Measurements from ENCODE around the gene RRM1.

Gene RRM1

DNA sequence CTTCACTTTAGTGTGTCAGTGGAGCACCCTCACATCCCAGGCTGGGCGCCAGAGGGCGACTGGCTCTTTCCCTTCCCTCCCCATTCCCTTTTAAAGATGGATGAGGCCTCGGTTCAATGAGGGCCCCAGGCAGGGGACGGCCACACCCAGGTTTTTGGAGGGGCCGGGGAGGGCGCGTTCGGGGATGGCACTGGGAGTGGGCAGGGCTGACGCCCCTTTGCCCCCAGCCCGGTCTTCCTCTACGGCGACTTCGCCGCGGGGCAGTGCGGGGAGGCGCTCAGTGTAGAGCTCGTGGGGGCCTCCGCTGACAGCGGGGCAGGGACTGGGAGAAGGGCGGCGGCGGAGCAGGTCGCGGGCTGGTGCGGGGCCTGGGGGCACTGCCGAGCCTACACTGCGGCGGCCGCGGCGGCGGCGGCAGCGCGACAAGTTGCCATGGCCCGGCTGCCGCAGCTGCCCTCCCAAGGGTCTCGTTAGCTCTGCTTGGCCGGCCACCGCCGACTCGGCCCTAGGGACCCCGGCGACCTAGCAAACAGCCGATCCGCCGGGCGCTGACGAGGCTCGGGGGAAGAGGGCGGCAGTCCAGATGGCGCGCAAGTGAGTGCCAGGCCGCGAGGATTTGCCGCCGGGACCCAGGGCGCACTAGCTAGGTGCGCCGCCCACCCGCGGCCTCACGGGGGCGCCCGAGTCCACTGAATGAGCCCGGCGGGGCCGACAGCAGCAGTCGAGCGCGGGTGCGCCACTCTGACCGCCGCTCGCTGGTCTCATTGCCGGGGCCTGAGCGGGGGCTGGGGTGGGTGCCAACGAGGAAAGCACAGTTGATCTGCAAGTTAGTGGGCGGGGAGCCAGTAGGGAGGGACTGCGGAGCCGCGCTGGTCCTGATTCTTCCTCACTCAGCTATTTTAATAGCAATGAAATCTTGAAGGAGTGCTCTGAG is 92.7 kb downstream of the RRM1 start:
- DNase-seq (ENCODE audit: low read depth): peak; percentile 76

Measured in stimulated activated CD8-positive, alpha-beta memory T cell treated with anti-CD3 and anti-CD28 coated beads, Interleukin-7, amount 100 ng/mL, for 24 hours (primary cell).